ENCODE measurements around the gene UBR4.

UBR4 gene

DNA sequence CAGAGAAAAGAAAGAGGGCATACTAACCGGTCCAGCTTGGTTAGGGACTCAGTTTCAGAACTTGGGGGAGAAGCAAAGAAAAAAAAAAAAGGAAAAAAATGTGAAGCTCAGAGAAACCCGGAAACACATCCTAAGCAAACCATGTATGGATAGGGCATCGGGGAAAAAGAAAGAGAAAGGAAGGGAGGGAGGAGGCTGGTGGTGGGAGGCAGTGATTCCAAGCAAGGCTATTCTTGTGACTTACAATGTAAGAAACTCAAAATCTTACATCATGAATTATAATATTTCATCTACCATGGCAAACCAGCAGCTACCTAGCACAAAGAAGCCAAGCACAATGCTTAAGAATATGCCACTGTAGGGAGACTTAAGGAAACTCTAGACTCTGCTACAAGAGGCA is 60.3 kb downstream of the UBR4 start:
- Histone ChIP-seq H3K36me3 (ENCODE audit: control insufficient read depth in 1 of 2, insufficient read depth in 2 of 2, low read depth in 1 of 2, low read length in 2 of 2) (peaks cover 59 to 100% of the 10 kb centered on the region in 2 experiments), H2AFZ (ENCODE audit: low read depth, low read length) (no peak overlapping the region), H2BK120ac (ENCODE audit: low read depth, low read length) (no peak overlapping the region), H3K27me3 (ENCODE audit: control insufficient read depth in 1 of 2, insufficient read depth in 1 of 2, low read length in 2 of 2) (no peaks in the 10 kb centered on the region), H3K4me3 (ENCODE audit: insufficient read depth in 1 of 2, low read depth in 1 of 2, low read length in 2 of 2) (no peak overlapping the region), H4K8ac (ENCODE audit: low read length) (no peak overlapping the region), H3K18ac (ENCODE audit: low read depth in 1 of 2, low read length in 2 of 2) (no peak overlapping the region), H3K4me2 (ENCODE audit: low read length, poor library complexity, severe bottlenecking) (no peak overlapping the region), H3K79me1 (replicated peaks; ENCODE audit: low read length, poor library complexity, severe bottlenecking) (peaks cover 32% of the 10 kb centered on the region), H3K9me3 (ENCODE audit: control insufficient read depth, low read length) (no peaks in the 10 kb centered on the region), H3K14ac (ENCODE audit: low read length in 2 of 2) (no peak overlapping the region), H2BK12ac (ENCODE audit: low read length in 2 of 2) (no peak overlapping the region), H3K27ac (ENCODE audit: low read length, poor library complexity, severe bottlenecking) (no peak overlapping the region), H2BK5ac (ENCODE audit: low read depth, low read length, poor library complexity, severe bottlenecking) (no peak overlapping the region), H4K91ac (ENCODE audit: low read length) (no peak overlapping the region), H3K4ac (ENCODE audit: low read depth in 1 of 2, low read length in 2 of 2) (no peak overlapping the region), H2BK15ac (ENCODE audit: low read depth, poor library complexity, severe bottlenecking) (no peak overlapping the region), H3K9ac (ENCODE audit: low read length) (no peak overlapping the region), H2AK5ac (ENCODE audit: low read length, severe bottlenecking) (no peak overlapping the region), H3K23ac (ENCODE audit: low read length in 2 of 2) (no peak overlapping the region), H3K4me1 (ENCODE audit: control insufficient read depth, insufficient read depth, low read depth, low read length) (no peaks in the 10 kb centered on the region)
- no peak for DNase-seq
- 99% methylated on average over 3 of the region's 3 CpGs for WGBS

GRCh38 chr1:19140465-19140864 is 69.6 kb downstream of the UBR4 start:
- no peak overlapping the region for H2BK5ac ChIP-seq (ENCODE audit: low read depth, low read length, poor library complexity, severe bottlenecking)
- H2BK15ac ChIP-seq (ENCODE audit: low read depth, poor library complexity, severe bottlenecking): no peak overlapping the region
- no peak overlapping the region for H3K9ac ChIP-seq (ENCODE audit: low read length)
- no peaks in the 10 kb centered on the region for H3K4me1 ChIP-seq (ENCODE audit: control insufficient read depth, insufficient read depth, low read depth, low read length)
- H3K14ac ChIP-seq (ENCODE audit: low read length in 2 of 2): no peak overlapping the region
- no peak overlapping the region for H3K23ac ChIP-seq (ENCODE audit: low read length in 2 of 2)
- no peaks in the 10 kb centered on the region for H3K27me3 ChIP-seq (ENCODE audit: control insufficient read depth in 1 of 2, insufficient read depth in 1 of 2, low read length in 2 of 2)
- peaks cover 40 to 99% of the 10 kb centered on the region in 2 experiments for H3K36me3 ChIP-seq (ENCODE audit: control insufficient read depth in 1 of 2, insufficient read depth in 2 of 2, low read depth in 1 of 2, low read length in 2 of 2)
- no peak overlapping the region for H2AFZ ChIP-seq (ENCODE audit: low read depth, low read length)
- no peak overlapping the region for H2AK5ac ChIP-seq (ENCODE audit: low read length, severe bottlenecking)
- H3K9me3 ChIP-seq (ENCODE audit: control insufficient read depth, low read length): no peaks in the 10 kb centered on the region
- no peak overlapping the region for H2BK12ac ChIP-seq (ENCODE audit: low read length in 2 of 2)
- H3K18ac ChIP-seq (ENCODE audit: low read depth in 1 of 2, low read length in 2 of 2): no peak overlapping the region
- H3K4me2 ChIP-seq (ENCODE audit: low read length, poor library complexity, severe bottlenecking): no peak overlapping the region
- no peak overlapping the region for H4K91ac ChIP-seq (ENCODE audit: low read length)
- peaks cover 30% of the 10 kb centered on the region for H3K79me1 ChIP-seq (replicated peaks; ENCODE audit: low read length, poor library complexity, severe bottlenecking)
- H4K8ac ChIP-seq (ENCODE audit: low read length): no peak overlapping the region
- no peak overlapping the region for H3K27ac ChIP-seq (ENCODE audit: low read length, poor library complexity, severe bottlenecking)
- no peak overlapping the region for H3K4me3 ChIP-seq (ENCODE audit: insufficient read depth in 1 of 2, low read depth in 1 of 2, low read length in 2 of 2)
- no peak overlapping the region for H2BK120ac ChIP-seq (ENCODE audit: low read depth, low read length)
- DNase-seq: no peak
- no peak overlapping the region for H3K4ac ChIP-seq (ENCODE audit: low read depth in 1 of 2, low read length in 2 of 2)
- 98% methylated on average over 7 of the region's 12 CpGs for WGBS

DNA sequence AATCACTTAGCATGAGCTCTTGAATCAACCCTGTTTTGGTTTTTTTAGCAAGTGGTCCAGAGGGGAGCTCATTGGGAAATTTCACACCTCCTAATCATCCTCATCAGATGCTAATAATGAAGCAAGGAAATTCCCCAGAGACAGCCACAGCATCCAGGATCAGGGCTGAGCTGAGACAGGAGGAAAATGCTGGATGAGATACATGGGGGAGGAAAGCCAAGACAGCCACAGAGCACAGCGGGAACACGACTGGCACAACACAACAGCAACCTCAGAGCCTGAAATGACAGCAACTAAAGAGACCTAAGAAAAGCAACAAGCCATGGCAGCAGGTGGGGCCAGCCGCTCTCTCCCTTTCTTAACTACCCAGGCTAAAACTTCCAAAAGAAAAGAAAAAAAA is 70.4 kb downstream of the UBR4 start:
- H3K23ac ChIP-seq (ENCODE audit: low read length in 2 of 2): no peak overlapping the region

DNA sequence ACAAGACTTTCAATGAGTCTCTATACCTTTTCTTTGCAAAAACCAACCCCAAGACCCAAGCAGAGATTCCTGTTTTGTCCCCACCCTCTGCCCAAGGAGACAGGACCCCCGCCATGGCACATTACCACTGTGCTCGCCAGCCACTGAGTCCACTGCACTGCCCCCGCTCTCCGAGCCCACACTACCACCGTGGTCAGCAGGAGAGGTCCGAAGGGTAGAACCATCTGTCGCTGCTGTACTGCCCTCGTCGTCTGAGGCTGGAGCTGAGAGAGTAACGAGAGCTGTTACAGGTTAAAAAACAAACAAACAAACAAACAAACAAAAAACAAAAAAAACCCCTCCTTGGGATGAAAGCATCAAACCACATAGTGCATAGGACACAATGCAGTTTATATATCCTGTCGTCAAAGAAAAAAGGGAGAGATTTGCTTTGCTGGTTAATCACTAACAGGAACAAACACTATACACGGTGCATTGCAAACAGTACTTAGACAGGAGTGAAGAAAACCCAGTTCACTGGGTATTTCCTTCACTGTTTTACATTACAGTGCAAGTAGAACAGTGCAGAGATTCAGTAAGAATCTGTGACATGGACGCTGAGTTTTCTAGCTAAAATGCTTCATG is 71.0 kb downstream of the UBR4 start:
- Histone ChIP-seq H4K91ac (ENCODE audit: low read length) (no peak overlapping the region), H2BK120ac (ENCODE audit: low read depth, low read length) (no peak overlapping the region), H2AFZ (ENCODE audit: low read depth, low read length) (no peak overlapping the region), H2BK15ac (ENCODE audit: low read depth, poor library complexity, severe bottlenecking) (no peak overlapping the region), H3K4me1 (ENCODE audit: control insufficient read depth, insufficient read depth, low read depth, low read length) (no peaks in the 10 kb centered on the region), H4K8ac (ENCODE audit: low read length) (no peak overlapping the region), H3K4me2 (ENCODE audit: low read length, poor library complexity, severe bottlenecking) (no peak overlapping the region), H3K4me3 (ENCODE audit: insufficient read depth in 1 of 2, low read depth in 1 of 2, low read length in 2 of 2) (no peak overlapping the region), H3K27me3 (ENCODE audit: control insufficient read depth in 1 of 2, insufficient read depth in 1 of 2, low read length in 2 of 2) (no peaks in the 10 kb centered on the region), H3K18ac (ENCODE audit: low read depth in 1 of 2, low read length in 2 of 2) (no peak overlapping the region), H3K4ac (ENCODE audit: low read depth in 1 of 2, low read length in 2 of 2) (no peak overlapping the region), H2BK12ac (ENCODE audit: low read length in 2 of 2) (no peak overlapping the region), H3K9ac (ENCODE audit: low read length) (no peak overlapping the region), H3K14ac (ENCODE audit: low read length in 2 of 2) (no peak overlapping the region), H3K27ac (ENCODE audit: low read length, poor library complexity, severe bottlenecking) (no peak overlapping the region), H3K79me1 (replicated peaks; ENCODE audit: low read length, poor library complexity, severe bottlenecking) (peaks cover 31% of the 10 kb centered on the region), H3K36me3 (ENCODE audit: control insufficient read depth in 1 of 2, insufficient read depth in 2 of 2, low read depth in 1 of 2, low read length in 2 of 2) (peaks cover 40 to 99% of the 10 kb centered on the region in 2 experiments), H2BK5ac (ENCODE audit: low read depth, low read length, poor library complexity, severe bottlenecking) (no peak overlapping the region), H2AK5ac (ENCODE audit: low read length, severe bottlenecking) (no peak overlapping the region), H3K23ac (ENCODE audit: low read length in 2 of 2) (no peak overlapping the region), H3K9me3 (ENCODE audit: control insufficient read depth, low read length) (no peaks in the 10 kb centered on the region)
- no peak for DNase-seq
- 98% methylated on average over 13 of the region's 13 CpGs for WGBS

More for the DNA sequence above, 70.4 kb downstream of the UBR4 start:
- H3K27me3 ChIP-seq (ENCODE audit: control insufficient read depth in 1 of 2, insufficient read depth in 1 of 2, low read length in 2 of 2): no peaks in the 10 kb centered on the region
- H2BK12ac ChIP-seq (ENCODE audit: low read length in 2 of 2): no peak overlapping the region
- no peak overlapping the region for H3K18ac ChIP-seq (ENCODE audit: low read depth in 1 of 2, low read length in 2 of 2)
- no peak overlapping the region for H3K9ac ChIP-seq (ENCODE audit: low read length)
- no peak overlapping the region for H3K27ac ChIP-seq (ENCODE audit: low read length, poor library complexity, severe bottlenecking)
- H2BK15ac ChIP-seq (ENCODE audit: low read depth, poor library complexity, severe bottlenecking): no peak overlapping the region
- H3K4me1 ChIP-seq (ENCODE audit: control insufficient read depth, insufficient read depth, low read depth, low read length): no peaks in the 10 kb centered on the region
- H3K79me1 ChIP-seq (replicated peaks; ENCODE audit: low read length, poor library complexity, severe bottlenecking): peaks cover 30% of the 10 kb centered on the region
- no peaks in the 10 kb centered on the region for H3K9me3 ChIP-seq (ENCODE audit: control insufficient read depth, low read length)
- no peak overlapping the region for H3K4me3 ChIP-seq (ENCODE audit: insufficient read depth in 1 of 2, low read depth in 1 of 2, low read length in 2 of 2)
- H4K91ac ChIP-seq (ENCODE audit: low read length): no peak overlapping the region
- H3K36me3 ChIP-seq (ENCODE audit: control insufficient read depth in 1 of 2, insufficient read depth in 2 of 2, low read depth in 1 of 2, low read length in 2 of 2): peaks cover 40 to 99% of the 10 kb centered on the region in 2 experiments
- no peak overlapping the region for H3K4me2 ChIP-seq (ENCODE audit: low read length, poor library complexity, severe bottlenecking)
- H2AK5ac ChIP-seq (ENCODE audit: low read length, severe bottlenecking): no peak overlapping the region
- no peak overlapping the region for H3K4ac ChIP-seq (ENCODE audit: low read depth in 1 of 2, low read length in 2 of 2)
- no peak overlapping the region for H3K14ac ChIP-seq (ENCODE audit: low read length in 2 of 2)
- no peak overlapping the region for H2BK120ac ChIP-seq (ENCODE audit: low read depth, low read length)
- 100% methylated on average over 3 of the region's 3 CpGs for WGBS
- no peak overlapping the region for H2BK5ac ChIP-seq (ENCODE audit: low read depth, low read length, poor library complexity, severe bottlenecking)
- no peak overlapping the region for H2AFZ ChIP-seq (ENCODE audit: low read depth, low read length)
- no peak overlapping the region for H4K8ac ChIP-seq (ENCODE audit: low read length)
- no peak for DNase-seq

Data from mesenchymal stem cell (in vitro differentiated cells and primary cell).